ENCODE data around the gene PRDM16. TPM values are rescaled to one million over a fixed set of nuclear protein-coding genes. Genes with fewer than 3 reads are reported as not detected.

PRDM16 gene
- total and polyA plus RNA-seq, 2 of the 13 experiments (the other 11 are each of a cell fraction or from before 2014, with no cell fraction given), result 0.15 to 0.81 TPM

- TF ChIP-seq, protein P1, sequence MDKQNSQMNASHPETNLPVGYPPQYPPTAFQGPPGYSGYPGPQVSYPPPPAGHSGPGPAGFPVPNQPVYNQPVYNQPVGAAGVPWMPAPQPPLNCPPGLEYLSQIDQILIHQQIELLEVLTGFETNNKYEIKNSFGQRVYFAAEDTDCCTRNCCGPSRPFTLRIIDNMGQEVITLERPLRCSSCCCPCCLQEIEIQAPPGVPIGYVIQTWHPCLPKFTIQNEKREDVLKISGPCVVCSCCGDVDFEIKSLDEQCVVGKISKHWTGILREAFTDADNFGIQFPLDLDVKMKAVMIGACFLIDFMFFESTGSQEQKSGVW (CRISPR knock-in tag; IDR thresholded peaks at IDR 0.05; ENCODE audit: borderline replicate concordance), result no peak
- TF ChIP-seq HNF1A (IDR thresholded peaks at IDR 0.05; ENCODE audit: low read depth), result no peak
- no peak for TF ChIP-seq HNF1A (CRISPR knock-in tag; IDR thresholded peaks at IDR 0.05; ENCODE audit: borderline replicate concordance)
- TF ChIP-seq MXD4 (CRISPR knock-in tag; IDR thresholded peaks at IDR 0.05), result no peak
- TF ChIP-seq RBAK (CRISPR knock-in tag; IDR thresholded peaks at IDR 0.05), result no peak
- peak; percentile 94 for TF ChIP-seq BHLHE40 (IDR thresholded peaks at IDR 0.05; ENCODE audit: low read length)
- no peak for TF ChIP-seq FIP1L1 (IDR thresholded peaks at IDR 0.05; ENCODE audit: borderline replicate concordance, insufficient read depth, low read depth, low read length)
- no peak for TF ChIP-seq HHEX (CRISPR knock-in tag; IDR thresholded peaks at IDR 0.05)
- no peak for TF ChIP-seq ZNF552 (CRISPR knock-in tag; IDR thresholded peaks at IDR 0.05; ENCODE audit: borderline replicate concordance)
- TF ChIP-seq ZNF383 (CRISPR knock-in tag; IDR thresholded peaks at IDR 0.05; ENCODE audit: borderline replicate concordance), result no peak
- no peak for TF ChIP-seq ZNF766 (CRISPR knock-in tag; IDR thresholded peaks at IDR 0.05; ENCODE audit: borderline replicate concordance)
- TF ChIP-seq ZNF569 (CRISPR knock-in tag; IDR thresholded peaks at IDR 0.05; ENCODE audit: borderline replicate concordance), result no peak
- peak; percentile 40; the same call in 1 of the 2 replicates for TF ChIP-seq PHF8 (CRISPR knock-in tag; IDR thresholded peaks at IDR 0.05)
- peak; percentile 72 for TF ChIP-seq HOXA3 (CRISPR knock-in tag; IDR thresholded peaks at IDR 0.05)
- no peak for TF ChIP-seq DNMT3B (CRISPR knock-in tag; conservative IDR thresholded peaks at IDR 0.05)
- no peak for TF ChIP-seq ZMAT3 (CRISPR knock-in tag; conservative IDR thresholded peaks at IDR 0.05)
- no peak for TF ChIP-seq TCF12 (IDR thresholded peaks at IDR 0.05)
- TF ChIP-seq TCF12 (CRISPR knock-in tag; IDR thresholded peaks at IDR 0.05), result no peak
- TF ChIP-seq ZBTB43 (CRISPR knock-in tag; conservative IDR thresholded peaks at IDR 0.05), result no peak
- TF ChIP-seq PHF5A (CRISPR knock-in tag; IDR thresholded peaks at IDR 0.05; ENCODE audit: low read depth, unreplicated experiment), result no peak
- peak; percentile 48; the same call in 1 of the 2 replicates for TF ChIP-seq NR2F2 (IDR thresholded peaks at IDR 0.05; ENCODE audit: borderline replicate concordance, low read depth)
- TF ChIP-seq NPAS2 (CRISPR knock-in tag; IDR thresholded peaks at IDR 0.05; ENCODE audit: borderline replicate concordance), result no peak
- TF ChIP-seq DR1 (CRISPR knock-in tag; IDR thresholded peaks at IDR 0.05), result no peak
- 0 out of 2 replicates have a peak, but pooled peaks have one; percentile 26 for TF ChIP-seq SOX13 (IDR thresholded peaks at IDR 0.05)
- peak in 1 of 2 experiments; percentile 61; a peak in 1 of 4 replicates for TF ChIP-seq SOX13 (CRISPR knock-in tag; conservative IDR thresholded peaks at IDR 0.05 in 1 of 2, IDR thresholded peaks at IDR 0.05 in 1 of 2)
- peak; percentile 47 for TF ChIP-seq NR2F6 (IDR thresholded peaks at IDR 0.05)
- peak; percentile 45; the same call in 1 of the 2 replicates for TF ChIP-seq NR2F6 (CRISPR knock-in tag; IDR thresholded peaks at IDR 0.05)
These were observed 182.2 kb downstream of the PRDM16 start (continued) for GRCh38 chr1:3251099-3251806.
